Measurements from ENCODE around the gene GRM7.

The GRM7 gene

GRCh38 chr3:7194071-7194835 is 333.3 kb downstream of the GRM7 start:
- TF ChIP-seq, protein P1, sequence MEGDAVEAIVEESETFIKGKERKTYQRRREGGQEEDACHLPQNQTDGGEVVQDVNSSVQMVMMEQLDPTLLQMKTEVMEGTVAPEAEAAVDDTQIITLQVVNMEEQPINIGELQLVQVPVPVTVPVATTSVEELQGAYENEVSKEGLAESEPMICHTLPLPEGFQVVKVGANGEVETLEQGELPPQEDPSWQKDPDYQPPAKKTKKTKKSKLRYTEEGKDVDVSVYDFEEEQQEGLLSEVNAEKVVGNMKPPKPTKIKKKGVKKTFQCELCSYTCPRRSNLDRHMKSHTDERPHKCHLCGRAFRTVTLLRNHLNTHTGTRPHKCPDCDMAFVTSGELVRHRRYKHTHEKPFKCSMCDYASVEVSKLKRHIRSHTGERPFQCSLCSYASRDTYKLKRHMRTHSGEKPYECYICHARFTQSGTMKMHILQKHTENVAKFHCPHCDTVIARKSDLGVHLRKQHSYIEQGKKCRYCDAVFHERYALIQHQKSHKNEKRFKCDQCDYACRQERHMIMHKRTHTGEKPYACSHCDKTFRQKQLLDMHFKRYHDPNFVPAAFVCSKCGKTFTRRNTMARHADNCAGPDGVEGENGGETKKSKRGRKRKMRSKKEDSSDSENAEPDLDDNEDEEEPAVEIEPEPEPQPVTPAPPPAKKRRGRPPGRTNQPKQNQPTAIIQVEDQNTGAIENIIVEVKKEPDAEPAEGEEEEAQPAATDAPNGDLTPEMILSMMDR (conservative IDR thresholded peaks at IDR 0.05; ENCODE audit: low read depth, low read length) = no peak
- DNase-seq (ENCODE audit: low read depth) = no peak

DNA sequence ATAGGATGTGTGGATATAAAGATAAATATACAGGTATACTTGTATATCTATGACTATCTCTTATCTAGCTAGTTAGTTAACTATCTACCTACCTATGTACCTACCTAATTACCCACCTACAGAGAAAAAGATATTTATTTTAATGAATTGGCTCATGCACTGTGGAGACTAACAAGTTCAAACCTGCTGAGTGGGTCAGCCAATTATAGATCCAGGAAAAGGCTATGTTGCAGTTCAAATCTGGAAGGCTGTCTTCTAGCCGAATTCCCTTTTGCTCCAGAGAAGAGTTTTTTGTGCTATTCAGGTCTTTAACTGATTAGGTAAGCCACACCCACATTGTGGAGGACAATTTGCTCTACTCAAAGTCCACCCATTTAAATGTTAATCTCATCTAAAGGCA is 335.0 kb downstream of the GRM7 start:
- TF ChIP-seq, protein P1 (conservative IDR thresholded peaks at IDR 0.05; ENCODE audit: low read depth, low read length) = no peak
- DNase-seq (ENCODE audit: low read depth) = no peak
- no peak overlapping the region for H3K4me3 ChIP-seq (ENCODE audit: low read depth, low read length)

More at GRCh38 chr3:7194071-7194835, 333.3 kb downstream of the GRM7 start:
- H3K4me3 ChIP-seq (ENCODE audit: low read depth, low read length) = no peak overlapping the region

DNA sequence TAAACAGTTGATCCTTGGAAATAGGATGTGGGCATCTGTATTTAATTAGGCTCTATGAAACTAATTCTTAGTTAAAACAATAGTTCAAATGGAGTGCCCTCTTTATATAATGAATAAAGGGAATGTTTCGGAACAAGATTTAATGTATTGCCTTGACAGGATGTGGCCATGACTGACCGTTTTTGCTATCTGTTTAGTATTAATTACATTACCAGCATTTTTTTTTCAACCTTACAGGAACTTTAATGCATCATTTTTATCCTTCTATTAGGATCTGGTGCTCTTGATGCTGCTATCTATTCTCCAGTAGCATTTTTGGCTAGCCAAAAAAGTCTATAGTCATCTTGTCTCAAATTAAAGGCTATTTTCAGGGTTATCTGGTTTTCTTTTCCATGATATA is 340.9 kb downstream of the GRM7 start:
- TF ChIP-seq, protein P1 (conservative IDR thresholded peaks at IDR 0.05; ENCODE audit: low read depth, low read length) = no peak
- no peak overlapping the region for H3K4me3 ChIP-seq (ENCODE audit: low read depth, low read length)
- DNase-seq (ENCODE audit: low read depth) = no peak

DNA sequence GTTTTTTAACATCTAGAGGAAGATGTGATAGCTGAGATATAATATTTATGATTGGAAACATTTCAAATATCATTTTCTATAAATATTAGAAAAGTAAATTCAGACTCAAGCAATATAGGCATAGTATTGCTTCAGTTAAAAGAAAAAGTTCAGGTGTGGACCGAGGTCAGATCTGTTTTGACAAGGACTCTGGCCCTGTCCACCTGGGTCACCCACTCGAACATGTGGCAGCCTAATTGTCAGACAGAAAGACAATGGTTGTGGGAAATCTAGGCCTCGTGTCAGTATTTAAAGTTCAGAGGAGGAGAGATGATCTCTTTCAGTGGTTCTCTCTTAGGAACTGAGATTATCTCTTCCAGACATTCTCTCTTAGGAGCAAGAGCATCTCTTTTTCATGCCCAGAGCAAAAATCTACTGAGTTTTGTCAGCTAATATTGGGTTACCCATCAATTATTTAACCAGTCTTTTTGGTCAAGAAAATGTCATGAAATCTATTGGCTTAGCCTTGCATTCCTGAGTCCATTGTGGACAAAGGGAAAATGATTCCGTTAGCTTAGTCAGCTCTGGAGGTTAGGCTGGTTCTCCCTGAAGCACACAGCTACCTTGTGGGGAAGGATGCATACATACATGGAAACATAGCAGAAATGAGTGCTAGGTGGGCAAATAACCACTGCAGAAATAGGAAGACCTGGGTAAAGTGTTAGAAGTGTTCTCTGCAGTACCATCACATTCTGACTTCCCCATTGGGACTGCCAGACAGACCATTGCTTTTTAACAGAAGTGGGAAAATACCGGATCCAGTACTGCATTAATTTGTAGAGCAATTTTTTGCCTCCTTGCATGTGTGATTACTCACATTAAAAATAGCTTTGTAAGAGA is 343.3 kb downstream of the GRM7 start:
- TF ChIP-seq, protein P1 (conservative IDR thresholded peaks at IDR 0.05; ENCODE audit: low read depth, low read length) = no peak
- no peak for DNase-seq (ENCODE audit: low read depth)
- no peak overlapping the region for H3K4me3 ChIP-seq (ENCODE audit: low read depth, low read length)

DNA sequence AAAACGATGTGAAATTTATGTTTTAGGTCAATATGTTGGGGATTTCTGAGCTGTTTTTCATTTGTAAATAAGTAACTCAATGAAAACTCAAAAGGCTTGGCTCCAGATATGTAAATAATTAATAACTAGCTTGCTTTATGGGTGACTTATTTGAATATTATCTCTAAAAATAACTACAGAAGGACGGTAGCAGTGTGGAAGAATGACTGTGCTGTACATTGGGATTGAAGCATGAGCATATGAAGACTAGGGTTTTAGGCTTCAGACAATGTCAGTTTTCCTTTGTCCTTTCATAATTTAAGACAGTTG is 343.9 kb downstream of the GRM7 start:
- no peak for DNase-seq (ENCODE audit: low read depth)
- no peak overlapping the region for H3K4me3 ChIP-seq (ENCODE audit: low read depth, low read length)
- TF ChIP-seq, protein P1 (conservative IDR thresholded peaks at IDR 0.05; ENCODE audit: low read depth, low read length) = no peak

DNA sequence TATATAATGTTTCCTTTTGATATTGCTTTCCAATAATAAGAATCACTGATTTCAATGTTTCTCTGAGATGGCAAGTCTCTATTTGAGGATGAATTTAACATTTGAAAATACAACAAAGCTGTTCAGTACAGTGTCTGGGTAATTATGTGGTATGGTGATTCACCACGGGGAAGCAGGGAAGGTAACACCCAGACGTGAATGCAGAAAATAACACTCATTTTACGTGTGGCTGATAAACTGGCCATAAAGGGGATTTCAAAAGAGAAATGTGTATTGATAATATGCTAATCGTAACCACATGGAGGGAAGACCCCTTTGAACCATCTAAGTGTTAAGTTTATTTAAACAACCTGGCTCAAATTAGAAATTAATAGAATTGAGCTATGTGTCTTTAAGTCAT is 344.6 kb downstream of the GRM7 start:
- no peak overlapping the region for H3K4me3 ChIP-seq (ENCODE audit: low read depth, low read length)
- DNase-seq (ENCODE audit: low read depth) = no peak
- TF ChIP-seq, protein P1 (conservative IDR thresholded peaks at IDR 0.05; ENCODE audit: low read depth, low read length) = no peak

Measured in choroid plexus epithelial cell (primary cell).